LNCaP clone FGC (cell line): ENCODE data around the gene TMEM147.

ENCODE experiments used
- DNase-seq: peaks from one replicate; pipeline ENCODE4 v3.0.0-alpha.2; 2011; ENCODE audit warnings: low read depth
- H3K4me3 ChIP-seq: 2 replicates; pipeline ENCODE4 v1.5.1; 2011; ENCODE audit warnings: mild to moderate bottlenecking, low read depth, low read length, control low read depth
- CTCF ChIP-seq: IDR thresholded peaks from 2 replicates; pipeline ENCODE4 v1.5.1; 2012; ENCODE audit warnings: mild to moderate bottlenecking; ENCODE audit not compliant: control insufficient read depth, insufficient read depth; ENCODE audit errors: extremely low read depth

Gene TMEM147

GRCh38 chr19:35559281-35559659 lies 13.8 kb downstream of the TMEM147 start:
- DNase-seq: no peak
- H3K4me3 ChIP-seq: no peak overlapping the region
- no peak for TF ChIP-seq CTCF

GRCh38 chr19:35559781-35560180 lies 14.4 kb downstream of the TMEM147 start:
- no peak overlapping the region for H3K4me3 ChIP-seq
- TF ChIP-seq CTCF: no peak
- DNase-seq: no peak

- DNase-seq: no peak
- no peak for TF ChIP-seq CTCF
- H3K4me3 ChIP-seq: no peak overlapping the region
Measured at GRCh38 chr19:35560271-35560670, 14.8 kb downstream of the TMEM147 start.

GRCh38 chr19:35560677-35561076 lies 15.3 kb downstream of the TMEM147 start:
- DNase-seq: no peak
- no peak overlapping the region for H3K4me3 ChIP-seq
- no peak for TF ChIP-seq CTCF

GRCh38 chr19:35561436-35561835 lies 16.0 kb downstream of the TMEM147 start:
- no peak overlapping the region for H3K4me3 ChIP-seq
- TF ChIP-seq CTCF: no peak
- DNase-seq: no peak

GRCh38 chr19:35562336-35562735 lies 16.9 kb downstream of the TMEM147 start:
- H3K4me3 ChIP-seq: no peak overlapping the region
- no peak for TF ChIP-seq CTCF
- no peak for DNase-seq

GRCh38 chr19:35562776-35563175 lies 17.4 kb downstream of the TMEM147 start:
- no peak for TF ChIP-seq CTCF
- H3K4me3 ChIP-seq: no peak overlapping the region
- no peak for DNase-seq
